GM19238 (cell line): ENCODE data around the gene F10.

Source experiments
- DNase-seq: peaks from one replicate; pipeline ENCODE4 v3.0.0; 2011; ENCODE audit warnings: low spot score; ENCODE audit not compliant: insufficient read length

F10 gene

DNA sequence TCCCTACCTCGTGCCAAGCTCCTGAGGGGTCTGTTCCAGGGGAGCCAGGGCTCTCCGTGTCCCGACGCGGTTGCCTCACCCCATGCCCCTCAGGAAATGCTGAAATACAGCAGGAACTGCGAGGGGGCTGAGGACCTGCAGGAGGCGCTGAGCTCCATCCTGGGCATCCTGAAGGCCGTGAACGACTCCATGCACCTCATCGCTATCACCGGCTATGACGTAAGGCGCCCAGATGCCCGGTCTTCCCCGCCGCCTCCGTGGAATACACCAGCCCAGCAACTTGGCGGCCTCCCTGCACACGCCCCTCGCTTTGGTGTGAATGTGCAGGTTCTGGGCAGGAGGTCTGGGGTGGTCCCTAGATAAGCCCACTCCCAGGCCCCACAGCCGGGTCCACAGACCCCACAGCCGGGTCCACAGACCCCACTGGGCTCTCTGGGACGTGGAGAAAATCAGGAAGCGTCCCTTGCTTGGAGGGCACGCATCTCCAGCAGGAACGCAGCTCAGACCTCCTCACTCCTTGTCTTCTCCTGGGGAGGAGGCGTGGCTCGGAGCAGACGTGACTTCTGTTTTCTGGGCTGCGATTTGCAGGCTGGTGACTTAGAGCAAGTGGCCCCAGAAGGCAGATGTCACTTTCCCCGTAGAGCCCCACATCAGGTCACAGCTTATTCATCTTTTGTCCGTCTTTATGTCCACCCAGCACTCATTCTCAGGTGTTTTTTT, 36.4 kb upstream of the F10 start:
- DNase-seq = no peak

DNA sequence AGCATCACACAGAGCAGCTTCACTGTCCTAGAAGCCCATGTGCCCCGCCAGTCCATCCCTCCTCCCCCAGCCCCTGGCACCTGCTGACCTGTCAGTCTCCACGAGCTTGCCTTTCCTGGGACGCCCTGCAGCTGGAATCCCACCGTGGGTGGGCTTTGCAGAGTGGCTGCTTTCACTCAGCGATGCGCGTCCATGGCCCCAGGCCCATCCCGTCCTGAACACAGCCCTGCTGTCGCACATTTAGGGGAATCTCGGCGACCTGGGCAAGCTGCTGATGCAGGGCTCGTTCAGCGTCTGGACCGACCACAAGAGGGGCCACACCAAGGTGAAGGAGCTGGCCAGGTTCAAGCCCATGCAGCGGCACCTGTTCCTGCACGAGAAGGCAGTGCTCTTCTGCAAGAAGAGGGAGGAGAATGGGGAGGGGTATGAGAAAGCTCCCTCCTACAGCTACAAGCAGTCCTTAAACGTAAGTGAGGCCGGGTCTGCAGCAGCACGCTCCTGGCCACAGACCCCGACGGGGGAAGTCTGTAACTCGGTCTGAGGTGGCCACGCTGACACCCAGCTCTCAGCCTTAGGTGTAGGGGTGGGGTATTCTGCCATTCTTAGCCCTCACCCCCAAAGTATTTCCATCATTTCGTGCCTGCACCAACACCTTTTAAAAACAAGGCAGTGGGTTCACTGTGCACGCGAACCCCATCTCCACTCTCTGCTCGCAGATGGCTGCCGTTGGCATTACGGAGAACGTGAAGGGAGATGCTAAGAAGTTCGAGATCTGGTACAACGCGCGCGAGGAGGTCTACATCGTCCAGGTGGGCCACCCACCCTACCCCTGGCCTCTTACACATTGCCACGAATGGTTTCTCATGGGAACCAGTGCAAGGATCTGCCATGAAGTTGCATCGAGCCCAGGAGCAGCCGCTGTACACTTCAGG, 35.3 kb upstream of the F10 start:
- DNase-seq = no peak

DNA sequence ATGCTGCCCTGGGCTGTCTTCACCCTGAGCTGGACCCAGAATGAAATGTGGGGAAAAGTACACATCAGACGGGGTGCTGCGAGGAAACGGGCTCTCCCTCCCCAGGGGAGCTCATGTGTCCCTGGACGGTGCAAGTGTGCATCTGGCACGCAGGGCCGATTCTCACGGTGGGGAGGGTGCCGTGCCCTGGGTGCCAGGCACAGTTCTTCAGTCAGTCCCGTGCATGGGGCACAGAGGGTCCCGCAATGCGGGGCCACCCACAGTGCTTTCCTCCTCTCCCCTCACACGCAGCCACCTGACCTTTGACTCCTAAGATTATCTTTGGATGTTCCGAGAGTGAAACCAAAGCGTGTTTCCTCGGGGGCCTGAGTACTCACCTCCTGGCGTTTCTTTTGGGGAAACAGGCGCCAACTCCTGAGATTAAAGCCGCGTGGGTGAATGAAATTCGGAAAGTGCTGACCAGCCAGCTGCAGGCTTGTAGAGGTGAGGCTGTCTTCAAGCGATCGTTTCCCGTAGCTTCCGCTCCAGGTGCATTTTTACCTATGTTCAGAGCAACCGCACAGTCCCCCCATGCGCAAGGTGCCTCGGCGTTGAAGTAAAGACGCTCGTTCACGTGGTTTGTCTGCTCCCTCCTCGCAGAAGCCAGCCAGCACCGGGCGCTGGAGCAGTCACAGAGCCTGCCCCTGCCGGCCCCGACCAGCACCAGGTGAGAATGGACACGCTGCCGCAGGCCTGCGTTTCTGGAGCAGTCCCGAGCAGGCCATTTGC, 34.5 kb upstream of the F10 start:
- DNase-seq = no peak

DNA sequence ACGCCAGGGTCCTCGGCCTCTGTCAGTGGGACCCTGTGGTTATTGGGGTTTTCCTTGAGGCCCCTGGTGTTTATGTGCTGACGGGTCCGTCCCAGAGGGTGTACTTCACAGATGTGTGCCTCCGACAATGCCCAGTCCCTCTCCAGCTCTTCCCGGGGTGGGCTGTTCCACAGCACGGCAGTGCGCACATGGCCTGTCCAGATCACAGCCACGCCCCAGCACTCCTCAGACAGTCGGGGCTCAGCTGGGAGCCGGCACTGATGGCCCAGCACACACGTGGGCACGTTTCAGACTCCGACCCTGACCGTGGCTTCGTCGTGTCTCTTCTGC, 33.9 kb upstream of the F10 start:
- DNase-seq = no peak

DNA sequence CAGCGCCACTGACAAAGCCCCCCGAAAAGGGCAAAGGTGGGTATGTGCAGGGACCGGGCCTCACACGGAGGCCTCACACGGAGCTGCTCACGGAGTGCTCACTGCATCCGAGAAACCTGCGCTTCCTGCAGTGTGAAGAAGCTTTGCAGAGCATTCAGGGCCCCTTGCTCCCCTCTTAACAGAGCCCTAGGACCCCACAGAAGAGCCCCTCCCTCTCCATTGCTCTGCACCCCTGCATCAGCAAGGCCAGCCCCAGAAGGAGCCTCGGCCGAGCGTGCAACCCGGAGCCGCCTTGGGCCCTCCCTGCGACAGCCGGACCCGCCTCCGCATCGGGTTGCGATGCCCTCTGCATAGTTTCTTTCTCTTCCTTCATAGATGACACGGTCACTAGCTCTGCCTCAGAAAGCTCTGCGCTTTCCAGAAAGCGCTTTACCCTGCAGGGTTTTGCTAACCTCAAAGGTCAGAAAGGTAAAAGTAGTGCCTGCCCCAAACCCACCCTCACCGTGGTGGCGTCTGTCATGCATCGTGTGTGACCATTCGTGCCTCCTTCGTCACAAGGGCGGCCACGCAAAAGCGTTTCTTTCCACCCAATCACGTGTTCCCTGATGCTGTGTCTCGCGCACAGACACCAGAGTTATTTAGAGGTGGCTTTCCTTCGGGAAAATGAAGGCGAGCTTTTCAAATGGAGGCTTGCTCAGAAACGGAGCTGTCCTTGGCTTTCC, 32.7 kb upstream of the F10 start:
- no peak for DNase-seq

DNA sequence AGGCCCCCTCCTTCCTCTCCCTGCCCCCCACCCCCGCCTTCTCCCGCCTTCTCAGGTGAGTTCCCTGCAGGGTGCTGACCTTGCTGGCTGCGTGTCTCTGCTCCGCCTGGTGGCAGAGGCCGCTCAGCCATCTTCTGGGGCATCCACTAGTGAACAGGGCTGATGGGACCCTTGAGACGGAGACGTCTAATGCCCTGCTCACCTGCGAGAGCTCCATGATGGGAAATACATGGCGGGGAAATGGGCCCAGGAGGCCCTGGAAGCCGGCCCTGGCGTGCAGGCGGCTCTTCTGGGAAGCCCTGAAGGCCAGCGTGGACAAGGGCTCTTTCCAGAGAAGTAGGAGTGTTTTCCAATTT, 32.2 kb upstream of the F10 start:
- DNase-seq = no peak

DNA sequence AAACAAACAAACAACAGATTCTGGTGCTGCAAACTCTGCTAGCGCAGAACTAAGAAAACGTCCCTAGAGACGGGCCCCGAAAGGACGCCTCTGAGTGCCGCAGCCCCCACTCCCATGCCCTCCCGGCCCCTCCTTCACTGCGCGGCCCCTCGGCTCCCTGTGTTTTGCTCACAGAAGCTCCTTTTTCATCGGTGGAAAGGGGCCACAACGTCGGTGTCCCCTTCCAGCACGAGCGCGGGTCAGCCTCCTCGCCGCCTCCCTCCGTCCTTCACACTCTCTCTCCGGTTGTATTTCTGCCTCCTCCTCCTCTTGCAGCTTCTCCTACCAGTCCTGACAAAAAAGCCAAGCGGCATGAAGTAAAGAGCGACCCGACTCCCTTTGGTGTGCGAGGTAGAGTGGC, 31.8 kb upstream of the F10 start:
- no peak for DNase-seq

DNA sequence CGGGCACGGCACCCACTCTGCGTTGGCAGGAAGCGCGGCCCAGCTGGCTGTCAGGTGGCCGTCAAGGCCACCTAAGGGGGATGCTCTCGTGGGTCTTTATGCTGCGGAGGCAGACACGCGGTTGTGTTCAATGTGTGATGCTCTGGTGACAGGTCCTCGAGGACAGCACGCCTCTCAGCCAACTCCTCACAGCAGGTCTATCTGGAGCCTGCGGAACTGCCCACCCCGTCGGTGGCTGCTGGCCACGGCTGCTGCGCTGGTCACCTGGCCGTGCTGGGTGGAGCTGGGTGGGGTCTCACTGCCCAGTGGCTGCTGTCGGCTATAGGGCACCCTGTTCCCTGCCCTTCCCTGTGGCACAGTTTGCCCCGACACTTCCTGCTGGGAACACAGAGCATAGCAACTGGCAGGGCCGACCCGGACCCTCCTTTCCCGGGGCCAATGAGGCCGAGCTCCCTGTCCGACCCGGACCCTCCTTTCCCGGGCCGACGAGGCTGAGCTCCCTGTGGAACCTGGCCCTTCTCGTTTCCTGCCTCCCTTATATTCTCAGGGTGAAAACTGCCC, 31.3 kb upstream of the F10 start:
- no peak for DNase-seq

DNA sequence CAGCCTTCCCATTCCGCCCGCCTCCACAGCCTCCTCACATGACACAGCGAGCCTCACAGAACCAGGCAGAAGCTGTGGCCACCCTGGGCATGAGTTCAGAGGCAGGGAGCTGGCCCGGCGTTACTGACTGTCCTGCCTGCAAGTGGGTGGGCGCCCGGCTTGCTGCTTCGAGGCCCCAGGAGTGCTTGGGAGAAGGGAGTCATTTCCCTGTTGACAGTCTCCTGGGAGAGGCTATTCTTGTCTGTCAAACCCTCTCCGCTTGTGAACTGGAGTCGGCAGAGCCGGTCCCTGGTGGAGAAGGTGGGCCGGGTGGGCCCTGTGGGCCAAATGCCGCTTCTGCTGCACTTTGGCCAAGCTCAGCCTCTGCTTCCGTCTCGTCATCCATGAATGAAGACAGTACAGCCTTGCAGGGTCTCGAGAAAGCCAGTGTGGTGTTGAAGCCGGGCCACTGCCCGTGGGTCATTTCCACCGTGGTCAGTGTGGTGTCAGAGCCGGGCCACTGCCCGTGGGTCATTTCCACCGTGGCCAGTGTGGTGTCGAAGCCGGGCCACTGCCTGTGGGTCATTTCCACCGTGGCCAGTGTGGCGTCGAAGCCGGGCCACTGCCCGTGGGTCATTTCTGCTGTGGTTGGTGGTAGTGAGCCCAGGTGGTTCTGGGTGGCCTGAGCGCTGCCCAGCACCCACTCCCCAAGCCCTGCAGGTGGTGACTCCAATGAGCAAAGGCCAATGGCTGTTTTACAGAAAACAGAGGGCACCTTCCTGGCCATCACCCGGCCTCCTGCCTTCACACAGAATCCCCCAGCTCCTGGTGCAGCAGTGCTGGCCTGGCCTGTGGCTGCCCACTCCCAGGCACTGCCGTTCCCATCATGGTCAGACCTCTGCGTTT, 30.5 kb upstream of the F10 start:
- no peak for DNase-seq

DNA sequence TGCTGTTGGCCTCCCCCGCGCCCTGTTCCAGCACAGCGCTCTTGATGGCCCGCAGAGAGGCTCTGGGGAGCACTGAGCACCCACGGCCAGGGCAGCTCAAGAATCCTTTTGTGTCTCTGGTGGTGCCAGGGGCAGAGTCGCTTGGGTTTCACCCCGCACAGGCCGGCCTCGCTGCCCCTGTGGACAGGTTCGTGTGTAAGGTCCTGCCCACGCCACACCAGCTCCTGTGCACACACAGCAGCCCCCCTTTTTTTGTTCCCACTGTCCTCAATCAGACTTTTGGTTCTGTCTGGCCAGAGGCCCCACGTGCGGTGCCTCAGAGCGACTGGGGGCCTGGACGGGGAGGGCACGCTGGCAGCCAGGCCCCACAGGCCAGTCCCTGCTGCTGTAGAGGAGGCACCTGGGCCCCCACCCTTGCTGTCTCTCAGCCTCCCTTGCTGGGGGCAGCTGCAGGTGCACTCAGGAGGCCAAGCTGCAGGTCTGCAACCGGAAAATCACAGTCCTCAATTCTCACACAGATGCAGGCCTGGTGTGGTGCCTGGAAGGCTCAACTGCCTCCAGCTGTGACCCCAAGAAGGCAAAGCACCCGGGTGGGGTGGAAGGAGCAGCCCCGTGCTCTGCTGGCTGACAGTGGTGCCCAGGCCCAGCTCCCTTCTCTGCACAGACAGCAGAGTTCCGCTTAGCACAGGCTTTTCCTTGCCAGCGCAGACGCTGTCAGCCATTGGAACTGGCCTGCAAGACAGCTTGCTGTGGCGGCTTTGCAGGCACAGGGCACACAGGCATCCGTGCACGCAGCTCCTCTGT, 29.6 kb upstream of the F10 start:
- DNase-seq = no peak

DNA sequence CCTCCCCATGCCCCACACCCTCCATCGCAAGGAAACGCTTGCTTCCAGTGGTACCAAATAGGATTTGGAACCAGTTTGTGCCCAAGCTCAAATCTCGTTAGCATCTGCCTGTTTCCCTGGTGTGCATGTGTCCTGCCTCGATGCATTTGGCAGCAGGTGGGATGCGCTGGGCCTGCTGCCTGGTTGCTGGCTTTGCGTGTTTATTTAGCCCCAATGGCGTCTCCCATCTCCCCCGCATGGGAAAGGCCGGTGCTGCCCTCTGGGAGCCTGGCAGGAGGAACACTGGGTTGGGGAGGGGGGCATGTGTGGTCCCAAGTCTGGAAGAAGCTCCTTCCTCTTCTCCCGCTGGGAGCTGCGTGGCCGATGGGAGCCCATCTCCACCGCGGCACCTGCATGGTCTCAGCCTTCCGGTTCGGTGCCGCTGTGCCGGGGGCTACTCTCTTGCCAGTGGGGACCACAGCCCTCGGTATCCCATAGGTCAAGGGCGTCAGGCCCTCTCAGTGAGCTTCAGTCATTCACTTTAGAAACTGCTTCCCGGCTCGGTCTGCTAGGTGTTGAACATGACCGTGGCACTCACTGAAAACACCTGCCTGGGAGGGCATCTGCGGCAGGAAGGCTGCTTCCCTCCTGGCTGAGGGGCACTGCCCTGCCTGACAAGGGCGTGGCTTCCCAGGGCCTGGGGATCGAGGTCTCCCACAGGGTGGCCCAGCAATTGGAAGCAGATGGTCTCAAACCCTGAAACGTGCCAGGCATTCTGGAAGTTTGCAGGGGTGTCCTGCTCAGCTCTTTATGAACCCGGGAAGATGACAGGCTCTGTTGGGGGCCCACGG, 28.8 kb upstream of the F10 start:
- no peak for DNase-seq

DNA sequence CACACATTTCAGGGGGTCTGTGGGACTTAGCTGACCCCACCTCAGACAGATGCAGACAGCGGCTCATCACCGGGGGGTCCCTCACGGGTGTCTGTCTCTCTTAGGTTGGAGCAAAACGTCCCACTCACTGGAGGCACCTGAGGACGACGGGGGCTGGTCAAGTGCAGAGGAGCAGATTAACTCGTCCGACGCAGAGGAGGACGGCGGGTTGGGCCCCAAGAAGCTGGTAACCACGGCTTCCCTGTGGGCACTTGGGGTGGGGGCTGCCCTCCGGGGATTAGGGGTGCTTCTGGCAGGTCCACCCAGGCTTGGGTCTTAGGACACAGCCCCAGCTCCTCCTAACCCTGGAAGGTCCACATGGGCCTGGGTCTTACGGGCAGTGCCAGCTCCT, 28.2 kb upstream of the F10 start:
- DNase-seq = no peak

DNA sequence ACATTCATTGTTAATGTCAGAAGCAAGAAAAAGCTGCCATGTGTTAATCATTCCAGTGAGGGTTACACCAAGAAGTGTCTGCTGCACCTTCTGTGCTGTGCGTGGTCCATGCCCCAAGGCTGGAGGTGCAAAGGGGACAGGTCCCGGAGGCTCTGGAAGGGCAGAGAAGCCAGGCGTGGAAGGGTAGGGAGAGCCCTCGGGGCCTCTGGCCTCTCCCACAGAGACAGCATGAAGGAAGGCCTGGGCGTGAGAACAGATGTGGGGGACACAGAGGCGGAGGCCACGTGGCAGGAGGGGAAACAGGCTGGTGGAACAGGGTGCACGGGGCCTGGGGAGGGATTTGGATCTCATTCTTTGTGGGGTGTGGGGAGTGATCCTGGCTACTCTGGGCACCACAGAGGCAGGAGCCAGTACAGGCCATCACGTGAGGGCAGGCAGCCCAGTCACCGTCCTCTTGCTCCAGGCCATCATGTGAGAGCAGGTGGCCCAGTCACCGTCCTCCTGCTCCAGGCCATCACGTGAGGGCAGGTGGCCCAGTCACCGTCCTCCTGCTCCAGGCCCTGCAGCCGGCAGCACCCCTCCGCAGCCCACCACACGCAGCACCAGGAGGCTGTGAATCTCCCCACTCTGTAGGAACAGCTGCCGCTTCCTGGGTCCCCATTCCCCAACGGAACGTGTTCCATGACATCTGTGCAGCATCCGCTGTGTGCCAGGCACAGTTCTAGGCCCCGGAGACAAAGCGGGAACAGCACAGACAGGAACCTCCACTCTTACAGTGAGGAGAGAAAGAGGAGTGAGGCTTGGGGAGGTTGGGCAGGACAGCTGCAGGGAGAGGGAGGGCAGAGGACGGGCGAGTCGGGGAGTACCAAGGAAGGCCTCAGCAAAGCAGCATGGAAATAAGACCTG, 27.2 kb upstream of the F10 start:
- no peak for DNase-seq

DNA sequence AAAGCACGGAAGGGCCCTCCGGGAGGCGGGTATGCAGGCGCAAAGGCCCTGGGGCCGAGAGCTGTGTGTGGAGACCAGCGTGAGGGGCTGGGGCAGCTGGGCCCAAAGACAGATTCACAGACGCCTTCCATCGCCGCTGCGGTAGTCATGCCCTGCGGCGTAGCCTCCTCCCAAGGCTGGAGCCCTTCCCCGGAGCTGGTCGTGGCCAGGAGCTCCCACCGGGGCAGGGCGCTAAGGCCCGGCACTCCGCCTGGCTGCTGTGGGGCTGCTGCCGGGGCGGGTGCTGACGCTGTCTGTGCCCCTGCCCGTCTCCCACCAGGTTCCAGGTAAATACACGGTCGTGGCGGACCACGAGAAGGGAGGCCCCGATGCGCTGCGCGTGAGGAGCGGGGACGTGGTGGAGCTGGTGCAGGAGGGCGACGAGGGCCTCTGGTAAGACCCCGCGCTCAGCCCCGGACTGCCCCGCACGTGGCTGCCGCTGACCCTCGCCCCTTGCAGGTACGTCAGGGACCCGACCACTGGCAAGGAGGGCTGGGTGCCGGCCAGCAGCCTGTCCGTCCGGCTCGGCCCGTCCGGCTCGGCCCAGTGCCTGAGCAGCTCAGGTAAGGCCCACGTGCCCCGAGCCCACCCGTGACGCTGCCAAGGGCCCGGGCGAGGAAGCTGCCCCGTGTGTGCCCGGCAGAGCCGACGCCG, 26.4 kb upstream of the F10 start:
- no peak for DNase-seq

DNA sequence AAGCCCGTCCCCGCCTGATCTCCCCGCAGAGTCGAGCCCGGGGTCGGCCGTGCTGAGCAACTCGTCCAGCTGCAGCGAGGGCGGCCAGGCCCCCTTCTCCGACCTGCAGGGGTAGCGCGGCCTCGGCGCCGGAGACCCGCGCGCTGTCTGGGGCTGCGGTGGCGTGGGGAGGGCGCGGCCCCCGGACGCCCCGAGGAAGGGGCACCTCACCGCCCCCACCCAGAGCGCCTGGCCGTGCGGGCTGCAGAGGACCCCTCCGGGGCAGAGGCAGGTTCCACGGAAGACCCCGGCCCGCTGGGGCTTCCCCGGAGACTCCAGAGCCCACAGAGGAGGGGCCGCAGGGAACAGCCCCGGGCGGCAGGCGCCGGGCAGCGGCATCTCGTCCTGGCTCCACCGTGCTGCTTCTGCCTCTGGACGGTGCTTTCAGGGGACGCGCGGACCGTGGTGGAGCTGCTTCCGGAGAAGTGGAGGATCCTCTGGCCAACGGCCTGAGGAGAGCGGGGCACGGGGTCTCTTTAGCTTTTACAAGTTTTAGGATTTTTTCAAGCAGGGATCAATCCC, 25.8 kb upstream of the F10 start:
- no peak for DNase-seq

DNA sequence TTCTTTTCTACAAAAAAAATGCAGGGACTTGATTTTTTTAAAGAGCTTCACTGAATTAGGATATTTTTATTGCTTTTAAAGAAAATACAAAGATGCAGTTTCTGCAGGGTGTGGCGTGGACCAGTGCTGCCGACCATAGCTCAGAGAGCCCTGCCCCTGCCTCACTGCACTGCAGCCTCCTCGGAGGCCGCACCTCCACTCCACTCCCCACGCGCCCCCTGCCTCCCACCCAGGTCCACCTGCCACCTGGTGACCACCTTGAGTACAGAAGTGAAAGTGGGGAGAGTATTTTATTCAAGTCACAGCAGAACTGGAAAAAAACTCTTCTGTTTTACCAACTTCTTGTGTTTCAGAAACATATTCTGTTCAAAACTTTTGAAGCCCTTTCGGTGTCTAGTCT, 24.9 kb upstream of the F10 start:
- no peak for DNase-seq
